ENCODE data around the gene KRR1.

KRR1 gene

GRCh38 chr12:75529826-75530225 is 18.4 kb upstream of the KRR1 start:
- Histone ChIP-seq H2AFZ (ENCODE audit: low read depth, low read length) (no peak overlapping the region), H3K36me3 (replicated peaks; ENCODE audit: low read depth, low read length) (no peaks in the 10 kb centered on the region), H3K27me3 (ENCODE audit: low read depth, low read length) (peaks cover 14% of the 10 kb centered on the region; the same call in 1 of the 2 replicates), H3K9me3 (ENCODE audit: insufficient read depth, low read length) (no peaks in the 10 kb centered on the region), H3K9ac (ENCODE audit: low read length) (no peak overlapping the region), H3K4me1 (ENCODE audit: low read length) (peaks cover 14% of the 10 kb centered on the region), H4K20me1 (ENCODE audit: insufficient read depth, low read length) (no peaks in the 10 kb centered on the region), H3K79me2 (ENCODE audit: low read length) (no peaks in the 10 kb centered on the region), H3K4me2 (ENCODE audit: low read length) (no peak overlapping the region), H3K27ac (ENCODE audit: low read length) (no peak overlapping the region), H3K4me3 (ENCODE audit: low read length) (no peak overlapping the region)
- TF ChIP-seq EZH2phosphoT487 (IDR thresholded peaks at IDR 0.05; ENCODE audit: low read depth): no peak
- TF ChIP-seq, protein P1, sequence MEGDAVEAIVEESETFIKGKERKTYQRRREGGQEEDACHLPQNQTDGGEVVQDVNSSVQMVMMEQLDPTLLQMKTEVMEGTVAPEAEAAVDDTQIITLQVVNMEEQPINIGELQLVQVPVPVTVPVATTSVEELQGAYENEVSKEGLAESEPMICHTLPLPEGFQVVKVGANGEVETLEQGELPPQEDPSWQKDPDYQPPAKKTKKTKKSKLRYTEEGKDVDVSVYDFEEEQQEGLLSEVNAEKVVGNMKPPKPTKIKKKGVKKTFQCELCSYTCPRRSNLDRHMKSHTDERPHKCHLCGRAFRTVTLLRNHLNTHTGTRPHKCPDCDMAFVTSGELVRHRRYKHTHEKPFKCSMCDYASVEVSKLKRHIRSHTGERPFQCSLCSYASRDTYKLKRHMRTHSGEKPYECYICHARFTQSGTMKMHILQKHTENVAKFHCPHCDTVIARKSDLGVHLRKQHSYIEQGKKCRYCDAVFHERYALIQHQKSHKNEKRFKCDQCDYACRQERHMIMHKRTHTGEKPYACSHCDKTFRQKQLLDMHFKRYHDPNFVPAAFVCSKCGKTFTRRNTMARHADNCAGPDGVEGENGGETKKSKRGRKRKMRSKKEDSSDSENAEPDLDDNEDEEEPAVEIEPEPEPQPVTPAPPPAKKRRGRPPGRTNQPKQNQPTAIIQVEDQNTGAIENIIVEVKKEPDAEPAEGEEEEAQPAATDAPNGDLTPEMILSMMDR (IDR thresholded peaks at IDR 0.05; ENCODE audit: low read depth, low read length): no peak

GRCh38 chr12:75529316-75529715 is 17.9 kb upstream of the KRR1 start:
- Histone ChIP-seq H2AFZ (ENCODE audit: low read depth, low read length) (no peak overlapping the region), H3K27ac (ENCODE audit: low read length) (no peak overlapping the region), H3K4me3 (ENCODE audit: low read length) (no peak overlapping the region), H4K20me1 (ENCODE audit: insufficient read depth, low read length) (no peaks in the 10 kb centered on the region), H3K27me3 (ENCODE audit: low read depth, low read length) (peaks cover 14% of the 10 kb centered on the region; the same call in 1 of the 2 replicates), H3K9ac (ENCODE audit: low read length) (no peak overlapping the region), H3K36me3 (replicated peaks; ENCODE audit: low read depth, low read length) (no peaks in the 10 kb centered on the region), H3K4me1 (ENCODE audit: low read length) (peaks cover 14% of the 10 kb centered on the region), H3K9me3 (ENCODE audit: insufficient read depth, low read length) (no peaks in the 10 kb centered on the region), H3K4me2 (ENCODE audit: low read length) (no peak overlapping the region), H3K79me2 (ENCODE audit: low read length) (no peaks in the 10 kb centered on the region)
- TF ChIP-seq EZH2phosphoT487 (IDR thresholded peaks at IDR 0.05; ENCODE audit: low read depth): no peak
- TF ChIP-seq, protein P1 (IDR thresholded peaks at IDR 0.05; ENCODE audit: low read depth, low read length): no peak

GRCh38 chr12:75528692-75529091 is 17.3 kb upstream of the KRR1 start:
- Histone ChIP-seq H3K4me2 (ENCODE audit: low read length) (no peak overlapping the region), H3K9ac (ENCODE audit: low read length) (no peak overlapping the region), H2AFZ (ENCODE audit: low read depth, low read length) (no peak overlapping the region), H3K79me2 (ENCODE audit: low read length) (no peaks in the 10 kb centered on the region), H3K36me3 (replicated peaks; ENCODE audit: low read depth, low read length) (no peaks in the 10 kb centered on the region), H3K4me3 (ENCODE audit: low read length) (no peak overlapping the region), H3K27me3 (ENCODE audit: low read depth, low read length) (peaks cover 14% of the 10 kb centered on the region; the same call in 1 of the 2 replicates), H4K20me1 (ENCODE audit: insufficient read depth, low read length) (no peaks in the 10 kb centered on the region), H3K27ac (ENCODE audit: low read length) (no peak overlapping the region), H3K4me1 (ENCODE audit: low read length) (peaks cover 14% of the 10 kb centered on the region), H3K9me3 (ENCODE audit: insufficient read depth, low read length) (no peaks in the 10 kb centered on the region)
- TF ChIP-seq, protein P1 (IDR thresholded peaks at IDR 0.05; ENCODE audit: low read depth, low read length): no peak
- no peak for TF ChIP-seq EZH2phosphoT487 (IDR thresholded peaks at IDR 0.05; ENCODE audit: low read depth)

GRCh38 chr12:75528272-75528671 is 16.9 kb upstream of the KRR1 start:
- peaks cover 10% of the 10 kb centered on the region; the same call in 1 of the 2 replicates for H3K27me3 ChIP-seq (ENCODE audit: low read depth, low read length)
- no peaks in the 10 kb centered on the region for H3K36me3 ChIP-seq (replicated peaks; ENCODE audit: low read depth, low read length)
- no peak overlapping the region for H3K4me3 ChIP-seq (ENCODE audit: low read length)
- H3K79me2 ChIP-seq (ENCODE audit: low read length): no peaks in the 10 kb centered on the region
- peaks cover 14% of the 10 kb centered on the region for H3K4me1 ChIP-seq (ENCODE audit: low read length)
- TF ChIP-seq, protein P1 (IDR thresholded peaks at IDR 0.05; ENCODE audit: low read depth, low read length): no peak
- no peak for TF ChIP-seq EZH2phosphoT487 (IDR thresholded peaks at IDR 0.05; ENCODE audit: low read depth)
- no peaks in the 10 kb centered on the region for H3K9me3 ChIP-seq (ENCODE audit: insufficient read depth, low read length)
- H3K9ac ChIP-seq (ENCODE audit: low read length): no peak overlapping the region
- H3K4me2 ChIP-seq (ENCODE audit: low read length): no peak overlapping the region
- no peak overlapping the region for H3K27ac ChIP-seq (ENCODE audit: low read length)
- no peaks in the 10 kb centered on the region for H4K20me1 ChIP-seq (ENCODE audit: insufficient read depth, low read length)
- no peak overlapping the region for H2AFZ ChIP-seq (ENCODE audit: low read depth, low read length)

Measured in OCI-LY3 (cell line).